Naive B cell (primary cell): ENCODE measurements around the gene ZNF117. TPM values are rescaled to one million over a fixed set of nuclear protein-coding genes. Genes with fewer than 3 reads are reported as not detected.
"Not testable (repeated sequence)": the region's sequence is repeated elsewhere in the genome, so short reads cannot be mapped to it uniquely, and the experiment has no call there.

Source experiments
- ATAC-seq, 2 donors: fragments of 150-1000 bp; cut with Tn5 transposase; 2 replicates each; pipeline ENCODE4 v1.10.0; 2021; ENCODE audit warnings: low read depth in 2 of 2, mild to moderate bottlenecking in 2 of 2, moderate library complexity in 2 of 2
- DNase-seq: peaks from one replicate; pipeline ENCODE4 v3.0.0; 2022
- H3K27ac Mint-ChIP-seq, 6 donors: one replicate each; pipeline ENCODE4 v1.8.0; 2020 to 2022; ENCODE audit warnings: mild to moderate bottlenecking in 6 of 6, mixed read lengths in 6 of 6, moderate library complexity in 5 of 6, inconsistent platforms in 2 of 6
- H3K27me3 Mint-ChIP-seq, 3 donors: one replicate each; pipeline ENCODE4 v1.8.0; 2021 to 2022; ENCODE audit warnings: mixed read lengths in 3 of 3, mild to moderate bottlenecking in 1 of 3
- H3K36me3 Mint-ChIP-seq, 2 donors: one replicate each; pipeline ENCODE4 v1.8.0; 2020 to 2022; ENCODE audit warnings: mixed read lengths in 2 of 2, inconsistent platforms in 1 of 2, mild to moderate bottlenecking in 1 of 2
- H3K4me1 Mint-ChIP-seq, 3 donors: one replicate each; pipeline ENCODE4 v1.8.0; 2020 to 2022; ENCODE audit warnings: mixed read lengths in 3 of 3, inconsistent platforms in 1 of 3, mild to moderate bottlenecking in 1 of 3, moderate library complexity in 1 of 3
- H3K4me3 Mint-ChIP-seq, 8 donors: one replicate each; pipeline ENCODE4 v1.8.0; 2020 to 2022; ENCODE audit warnings: mild to moderate bottlenecking in 8 of 8, mixed read lengths in 8 of 8, moderate library complexity in 8 of 8, inconsistent platforms in 2 of 8
- H3K9me3 Mint-ChIP-seq, 7 donors: one replicate each; pipeline ENCODE4 v1.8.0; 2020 to 2022; ENCODE audit warnings: mixed read lengths in 7 of 7, mild to moderate bottlenecking in 5 of 7, inconsistent platforms in 2 of 7, moderate library complexity in 1 of 7
- polyA plus RNA-seq, 6 donors: library from polyadenylated mRNA; unstranded; fragments of 300-500 nt; fragmentation: Illumina TruSeq; gene quantifications; one replicate each; pipeline ENCODE4 v1.2.3, GENCODE V29; 2021; ENCODE audit warnings: low read depth in 6 of 6

The ZNF117 gene
- polyA plus RNA-seq, 6 donors from 2014 or later, result 0.46 to 5.4 (median 3.4) TPM

GRCh38 chr7:64938540-64938939 lies 52.3 kb downstream of the ZNF117 start:
- H3K36me3 Mint-ChIP-seq, result no peaks in the 10 kb centered on the region
- no peak for ATAC-seq
- peaks cover 0 to 7% (median 0%) of the 10 kb centered on the region in 3 donors for H3K27me3 Mint-ChIP-seq

GRCh38 chr7:64934478-64934877 lies 56.4 kb downstream of the ZNF117 start:
- Mint-ChIP-seq H3K27me3 (no peaks in the 10 kb centered on the region), H3K36me3 (peaks cover 0 to 4% of the 10 kb centered on the region in 2 donors), H3K4me1 (no peaks in the 10 kb centered on the region), H3K27ac (no peak overlapping the region), H3K4me3 (no peak overlapping the region), H3K9me3 (peaks cover 2 to 35% (median 20%) of the 10 kb centered on the region in 7 donors)
- no peak for ATAC-seq
- no peak for DNase-seq

More at GRCh38 chr7:64938540-64938939, 52.3 kb downstream of the ZNF117 start:
- Mint-ChIP-seq H3K27ac (no peak overlapping the region), H3K9me3 (peaks cover 2 to 14% (median 10%) of the 10 kb centered on the region in 7 donors), H3K4me1 (no peaks in the 10 kb centered on the region), H3K4me3 (no peak overlapping the region)
- DNase-seq, result no peak

GRCh38 chr7:64928252-64929187 lies 62.3 kb downstream of the ZNF117 start:
- DNase-seq, H3K4me1 Mint-ChIP-seq, ATAC-seq, H3K27ac Mint-ChIP-seq, H3K4me3 Mint-ChIP-seq, H3K27me3 Mint-ChIP-seq: not testable (repeated sequence)
- peaks cover 0 to 79% (median 60%) of the 10 kb centered on the region in 7 donors for H3K9me3 Mint-ChIP-seq
- peaks cover 43 to 56% of the 10 kb centered on the region in 2 donors for H3K36me3 Mint-ChIP-seq

Other genes starting within 250 kb of the ZNF117 start
- gene ZNF138, start 196.6 kb downstream of the ZNF117 start, polyA plus RNA-seq, result 10 to 100 TPM; 12.9 to 24.5 (median 21.6) TPM
- 10 to 100 TPM; 10.0 to 18.0 (median 12.6) TPM for gene ZNF273, start 87.8 kb downstream of the ZNF117 start, polyA plus RNA-seq
- 10 to 100 TPM in 2 of 6 donors, 1 to 10 TPM in 4; 4.3 to 19.3 (median 9.5) TPM for gene ERV3-1, start 15.7 kb upstream of the ZNF117 start, polyA plus RNA-seq